Tongue (tissue), 2 donors: ENCODE measurements around the gene HEPN1. TPM values are rescaled to one million over a fixed set of nuclear protein-coding genes. Genes with fewer than 3 reads are reported as not detected.
A peak's percentile ranks its signal among the peaks of the same experiment; 100 is the strongest.

Experiments
- DNase-seq: peaks from one replicate; pipeline ENCODE4 v3.0.0-alpha.2; 2015
- total RNA-seq: library from RNA; depleted of rRNA; stranded (reverse); fragments of >200 nt; gene quantifications from one replicate; pipeline ENCODE4 v1.2.3, GENCODE V29; 2014

The HEPN1 gene
- not detected for total RNA-seq

- DNase-seq: no peak
Observed at GRCh38 chr11:124918950-124919349, at the start of gene HEPN1. Gene HEPN1 (plus strand): TSS chr11:124919250.

GRCh38 chr11:124869331-124869730 is 49.7 kb upstream of the HEPN1 start:
- DNase-seq: no peak

- no peak for DNase-seq
Observed at GRCh38 chr11:124869856-124870387, 49.1 kb upstream of the HEPN1 start.

GRCh38 chr11:124870430-124870829 is 48.6 kb upstream of the HEPN1 start:
- no peak for DNase-seq

GRCh38 chr11:124872280-124872679 is 46.8 kb upstream of the HEPN1 start:
- DNase-seq: no peak

GRCh38 chr11:124872741-124873140 is 46.3 kb upstream of the HEPN1 start:
- DNase-seq: no peak

- peak; percentile 78 for DNase-seq
Observed at GRCh38 chr11:124873951-124874350, 45.1 kb upstream of the HEPN1 start.

GRCh38 chr11:124874571-124875255 is 44.3 kb upstream of the HEPN1 start:
- DNase-seq: no peak

GRCh38 chr11:124875401-124875800 is 43.6 kb upstream of the HEPN1 start:
- DNase-seq: no peak

GRCh38 chr11:124875943-124876817 is 42.9 kb upstream of the HEPN1 start:
- DNase-seq: peak; percentile 97

- no peak for DNase-seq
Observed at GRCh38 chr11:124876818-124877630, 42.0 kb upstream of the HEPN1 start.

- DNase-seq: no peak
Observed at GRCh38 chr11:124877631-124877909, 41.5 kb upstream of the HEPN1 start.

- DNase-seq: no peak
Observed at GRCh38 chr11:124877910-124878758, 40.9 kb upstream of the HEPN1 start.

GRCh38 chr11:124878759-124879492 is 40.1 kb upstream of the HEPN1 start:
- no peak for DNase-seq

- no peak for DNase-seq
Observed at GRCh38 chr11:124879493-124880289, 39.4 kb upstream of the HEPN1 start.

- no peak for DNase-seq
Observed at GRCh38 chr11:124880290-124880611, 38.8 kb upstream of the HEPN1 start.

- no peak for DNase-seq
Observed at GRCh38 chr11:124880958-124881357, 38.1 kb upstream of the HEPN1 start.

- DNase-seq: no peak
Observed at GRCh38 chr11:124882339-124883071, 36.5 kb upstream of the HEPN1 start.

- no peak for DNase-seq
Observed at GRCh38 chr11:124884340-124884739, 34.7 kb upstream of the HEPN1 start.
